Measurements from ENCODE around the gene MALSU1. TPM values are rescaled to one million over a fixed set of nuclear protein-coding genes. Genes with fewer than 3 reads are reported as not detected.
A peak's percentile ranks its signal among the peaks of the same experiment; 100 is the strongest.

The MALSU1 gene
- 10 to 100 TPM; 24.9 to 60.6 (median 38.1) TPM for polyA plus RNA-seq

DNA sequence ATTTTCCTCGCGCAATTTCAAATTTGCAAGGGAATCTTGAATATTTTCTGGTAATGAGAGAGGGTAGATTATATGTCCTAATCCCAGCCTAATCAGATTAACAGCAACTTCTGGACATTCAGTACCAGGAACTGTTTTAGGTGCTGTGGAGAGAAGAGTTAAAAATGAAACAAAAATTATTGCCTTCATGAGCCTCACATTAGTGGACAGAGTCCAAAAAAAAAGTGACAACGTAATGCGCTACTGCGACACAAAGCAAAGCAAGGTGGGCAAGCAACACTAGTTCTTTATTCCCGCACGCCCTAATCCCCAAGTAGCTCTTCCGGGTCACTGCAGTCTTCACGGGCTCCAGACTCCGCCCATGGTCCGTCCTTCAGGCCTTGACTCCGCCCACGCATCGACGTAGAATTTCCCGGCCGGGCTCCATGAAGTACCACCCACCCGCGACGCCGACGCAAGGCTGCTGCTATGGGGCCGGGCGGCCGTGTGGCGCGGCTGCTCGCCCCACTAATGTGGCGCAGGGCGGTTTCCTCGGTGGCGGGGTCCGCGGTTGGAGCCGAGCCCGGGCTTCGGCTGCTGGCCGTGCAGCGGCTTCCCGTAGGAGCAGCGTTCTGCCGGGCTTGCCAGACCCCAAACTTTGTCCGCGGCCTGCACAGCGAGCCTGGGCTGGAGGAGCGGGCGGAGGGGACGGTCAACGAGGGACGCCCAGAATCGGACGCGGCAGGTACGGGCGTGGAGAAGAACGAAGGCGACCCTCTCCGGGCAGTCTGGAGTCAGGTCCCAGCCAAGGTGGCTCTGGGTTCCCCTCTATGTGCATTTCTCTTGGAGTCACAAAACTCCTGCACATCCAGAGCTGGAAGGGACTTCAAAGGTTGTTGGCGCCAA is at the start of gene MALSU1:
Gene MALSU1, plus strand, starts transcription at position 455 of the 885 bp plus-strand sequence. Its CDS starts 14 bp downstream, at position 469.
- WGBS, 3 donors, result 1 to 3% (median 2%) methylated on average over 59 of the region's 59 CpGs
- H3K27ac ChIP-seq (ENCODE audit: low read depth, low read length), result peak within 1 kb of the TSS; percentile 62

DNA sequence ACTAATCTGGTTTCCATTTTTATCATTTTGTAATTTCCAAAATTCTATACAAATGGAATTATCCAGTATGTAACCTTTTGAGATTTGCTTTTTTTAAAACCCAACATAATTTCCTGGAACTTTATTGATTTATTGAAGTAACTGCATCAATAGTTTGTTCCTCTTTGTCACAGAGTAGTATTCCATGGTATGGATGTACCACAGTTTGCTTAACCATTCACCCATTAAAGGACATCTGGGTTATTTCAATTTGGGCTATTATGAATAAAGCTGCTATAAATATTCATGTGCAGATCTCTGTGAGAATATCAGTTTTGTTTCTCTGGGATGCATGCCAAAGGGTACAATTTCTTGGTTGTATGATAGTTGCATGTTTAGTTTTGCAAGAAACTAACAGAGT is 49.7 kb upstream of the MALSU1 start:
- H3K27ac ChIP-seq (ENCODE audit: low read depth, low read length), result no peak overlapping the region

DNA sequence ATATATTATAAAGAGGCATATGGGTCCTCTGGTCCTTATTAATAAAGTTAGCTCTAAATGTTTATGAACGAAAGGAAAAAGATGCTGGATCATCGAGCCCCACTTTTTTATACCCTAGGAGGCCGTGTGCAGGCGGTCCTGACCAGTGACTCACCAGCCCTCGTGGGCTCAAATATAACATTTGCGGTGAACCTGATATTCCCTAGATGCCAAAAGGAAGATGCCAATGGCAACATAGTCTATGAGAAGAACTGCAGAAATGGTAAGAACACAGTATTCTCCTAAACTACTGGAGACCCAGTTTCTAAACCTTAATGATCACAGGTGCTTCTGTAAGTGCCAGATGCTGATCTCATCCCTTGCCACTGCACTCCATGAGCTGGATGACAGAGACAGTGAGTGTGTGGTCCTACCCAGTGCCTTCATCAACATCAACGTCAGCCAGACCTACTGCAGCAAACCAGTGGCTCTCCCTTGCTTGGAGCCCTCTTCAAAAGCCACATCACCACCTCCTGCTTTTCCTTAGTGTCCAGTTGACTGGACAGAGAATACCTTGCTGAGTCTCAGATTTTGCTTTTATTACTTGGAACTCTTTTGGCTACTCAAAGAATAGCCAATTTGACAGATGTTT is 45.0 kb upstream of the MALSU1 start:
- no peak overlapping the region for H3K27ac ChIP-seq (ENCODE audit: low read depth, low read length)
- 82 to 92% (median 87%) methylated on average over 7 of the region's 7 CpGs for WGBS, 3 donors

DNA sequence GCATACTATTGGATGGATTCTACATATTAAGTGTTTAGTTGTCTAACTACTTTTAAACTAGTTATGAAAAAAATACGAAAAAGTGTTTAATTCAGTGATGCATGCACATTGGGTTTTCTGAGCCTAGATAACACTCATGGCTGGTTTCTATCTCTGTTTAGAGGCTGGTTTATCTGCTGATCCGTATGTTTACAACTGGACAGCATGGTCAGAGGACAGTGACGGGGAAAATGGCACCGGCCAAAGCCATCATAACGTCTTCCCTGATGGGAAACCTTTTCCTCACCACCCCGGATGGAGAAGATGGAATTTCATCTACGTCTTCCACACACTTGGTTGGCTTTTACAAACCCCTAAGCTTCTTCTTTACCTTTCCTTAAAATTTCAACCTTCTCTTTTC is 42.4 kb upstream of the MALSU1 start:
- no peak overlapping the region for H3K27ac ChIP-seq (ENCODE audit: low read depth, low read length)
- 79 to 90% (median 84%) methylated on average over 7 of the region's 7 CpGs for WGBS, 3 donors

DNA sequence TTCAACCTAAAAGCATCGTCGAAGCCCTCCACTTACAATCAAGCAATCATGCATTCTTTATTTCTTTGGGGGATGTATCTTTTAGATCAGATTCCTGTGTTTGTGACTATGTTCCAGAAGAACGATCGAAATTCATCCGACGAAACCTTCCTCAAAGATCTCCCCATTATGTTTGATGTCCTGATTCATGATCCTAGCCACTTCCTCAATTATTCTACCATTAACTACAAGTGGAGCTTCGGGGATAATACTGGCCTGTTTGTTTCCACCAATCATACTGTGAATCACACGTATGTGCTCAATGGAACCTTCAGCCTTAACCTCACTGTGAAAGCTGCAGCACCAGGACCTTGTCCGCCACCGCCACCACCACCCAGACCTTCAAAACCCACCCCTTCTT is 38.8 kb upstream of the MALSU1 start:
- WGBS, 3 donors, result 74 to 84% (median 83%) methylated on average over 10 of the region's 10 CpGs

DNA sequence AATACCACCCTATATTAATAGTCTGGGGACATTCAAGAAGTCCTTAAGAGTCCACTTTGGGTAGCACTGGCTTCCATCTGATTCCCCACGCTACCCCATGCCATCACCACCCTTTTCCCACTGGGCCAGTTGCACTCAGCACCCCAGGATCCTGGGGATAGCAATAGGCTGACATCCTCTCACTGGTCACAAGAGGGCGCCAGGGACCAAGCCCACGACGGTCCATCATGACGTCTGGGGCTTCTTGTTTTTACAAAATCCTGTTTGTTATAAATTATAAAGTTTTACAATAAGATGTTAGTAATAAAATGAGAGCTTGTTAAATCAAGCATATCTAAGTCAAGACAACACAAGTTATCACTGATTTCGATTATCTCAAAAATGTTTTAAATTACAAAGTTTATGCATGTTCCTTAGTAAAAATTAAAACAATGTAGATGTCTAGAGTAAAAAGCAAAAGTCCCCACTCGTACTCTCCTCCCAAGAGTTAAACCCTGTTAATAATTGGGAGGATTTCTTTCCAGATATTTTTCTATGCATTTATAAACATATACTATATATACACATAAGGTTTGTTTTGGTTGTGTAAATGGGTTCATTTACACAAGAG is 37.2 kb upstream of the MALSU1 start:
- WGBS, 3 donors, result 4 to 10% (median 9%) methylated on average over 7 of the region's 7 CpGs
- H3K27ac ChIP-seq (ENCODE audit: low read depth, low read length), result no peak overlapping the region

More for the DNA sequence above, 38.8 kb upstream of the MALSU1 start:
- H3K27ac ChIP-seq (ENCODE audit: low read depth, low read length), result no peak overlapping the region

DNA sequence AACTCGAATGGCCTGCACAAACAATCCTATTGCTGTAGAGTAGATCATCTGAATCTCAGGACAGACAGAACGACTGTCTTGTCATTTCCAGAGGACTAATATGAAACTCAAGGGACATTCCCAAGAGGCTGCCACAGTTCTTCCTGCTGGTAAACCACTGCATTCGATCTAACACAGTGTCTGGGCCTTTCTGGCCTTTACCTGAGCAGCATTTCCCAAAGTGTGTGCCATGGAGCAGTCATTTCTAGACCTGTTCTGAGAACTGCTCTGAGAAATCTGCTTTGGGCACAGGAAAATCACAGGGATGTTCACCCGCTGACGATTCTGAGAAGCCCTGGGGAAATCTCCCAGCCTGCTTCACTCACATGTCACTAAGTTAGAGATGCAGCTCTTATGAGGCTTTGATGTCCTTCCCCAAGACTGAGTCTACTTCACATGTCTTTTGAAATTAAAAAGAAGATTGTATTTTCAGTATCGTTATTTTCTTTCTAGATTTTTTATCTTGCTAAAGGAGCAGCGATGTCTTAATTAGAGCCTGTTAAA is 34.2 kb upstream of the MALSU1 start:
- 74 to 80% (median 78%) methylated on average over 7 of the region's 7 CpGs for WGBS, 3 donors
- H3K27ac ChIP-seq (ENCODE audit: low read depth, low read length), result no peak overlapping the region

DNA sequence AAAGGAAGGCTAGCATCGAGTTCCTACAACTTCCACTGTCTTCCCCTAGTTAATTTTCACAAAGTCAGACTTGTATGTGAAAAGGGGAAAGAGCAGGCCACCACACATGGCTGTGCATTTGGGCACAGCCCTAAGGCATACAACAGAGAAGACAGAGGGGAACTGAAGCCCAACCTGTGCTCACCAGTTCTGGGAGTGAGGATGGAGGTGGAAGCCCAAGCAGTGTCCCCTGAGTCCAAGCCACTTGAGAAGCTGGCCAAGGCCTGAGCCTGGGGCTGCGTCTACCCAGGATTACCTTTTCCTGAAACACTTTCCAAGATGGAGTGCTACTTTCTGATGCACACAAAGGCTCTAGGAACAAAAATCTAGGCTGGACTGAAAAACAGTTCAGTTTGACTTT is 32.2 kb upstream of the MALSU1 start:
- no peak overlapping the region for H3K27ac ChIP-seq (ENCODE audit: low read depth, low read length)
- 81 to 98% (median 89%) methylated on average over 2 of the region's 2 CpGs for WGBS, 3 donors

DNA sequence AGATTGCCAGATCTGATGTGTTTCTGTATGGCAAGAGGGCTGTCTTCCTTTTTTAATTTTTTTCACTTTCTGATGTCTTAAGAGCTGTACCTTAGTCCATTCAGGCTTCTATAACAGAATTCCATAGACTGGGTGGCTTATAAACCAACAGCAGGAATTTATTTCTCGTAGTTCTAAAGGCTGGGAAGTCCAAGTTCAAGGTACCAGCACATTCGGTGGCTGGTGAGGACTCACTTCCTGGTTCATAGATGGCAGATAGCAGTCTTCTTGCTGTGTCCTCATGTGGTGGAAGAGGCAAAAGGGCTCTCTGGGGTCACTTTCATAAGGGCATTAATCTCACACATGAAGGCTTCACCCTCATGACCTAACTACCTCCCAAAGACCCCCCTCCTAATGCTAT is 31.8 kb upstream of the MALSU1 start:
- 89 to 91% (median 89%) methylated on average over 2 of the region's 2 CpGs for WGBS, 3 donors

DNA sequence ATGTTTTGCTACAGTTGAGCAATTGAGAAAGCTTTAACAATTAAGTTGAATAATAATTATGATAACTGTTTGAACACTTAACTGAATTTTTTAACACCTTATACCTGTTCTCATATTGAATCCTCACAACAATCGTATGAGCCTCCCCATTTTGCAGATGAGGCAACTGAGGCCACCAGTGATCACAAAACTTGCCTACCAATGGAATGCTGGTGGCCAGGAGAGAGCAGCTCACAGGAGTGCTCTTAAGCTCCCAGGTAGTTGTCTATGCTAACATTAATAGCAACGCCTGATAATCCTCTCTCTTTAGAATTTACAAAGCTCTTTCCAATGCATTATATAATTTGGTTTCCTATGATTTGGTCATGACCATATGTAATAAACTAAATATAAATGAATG is 31.0 kb upstream of the MALSU1 start:
- no peak overlapping the region for H3K27ac ChIP-seq (ENCODE audit: low read depth, low read length)
- WGBS, 3 donors, result 93 to 97% (median 94%) methylated on average over 2 of the region's 2 CpGs

More for the DNA sequence above, 31.8 kb upstream of the MALSU1 start:
- H3K27ac ChIP-seq (ENCODE audit: low read depth, low read length), result no peak overlapping the region

DNA sequence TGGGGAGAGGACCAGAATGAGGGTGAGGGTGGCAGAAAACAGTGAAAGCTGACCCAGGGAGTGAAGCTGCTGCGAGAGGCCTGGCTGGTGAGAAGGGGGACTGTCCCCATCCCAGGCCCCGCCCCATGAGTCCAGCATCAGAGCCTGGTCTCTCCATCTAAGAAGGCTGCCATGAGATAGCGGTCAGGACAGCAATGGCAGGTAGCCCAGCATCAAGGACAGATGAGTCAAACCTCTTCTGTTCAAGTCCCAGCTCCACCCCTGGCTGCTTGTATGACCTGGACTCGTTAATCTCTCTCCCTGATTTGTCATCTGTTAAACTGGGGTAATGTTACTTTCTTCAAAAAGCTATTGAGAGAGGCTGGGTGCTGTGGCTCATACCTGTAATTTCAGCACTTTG is 30.4 kb upstream of the MALSU1 start:
- WGBS, 3 donors, result 86 to 94% (median 91%) methylated on average over 4 of the region's 4 CpGs
- no peak overlapping the region for H3K27ac ChIP-seq (ENCODE audit: low read depth, low read length)

DNA sequence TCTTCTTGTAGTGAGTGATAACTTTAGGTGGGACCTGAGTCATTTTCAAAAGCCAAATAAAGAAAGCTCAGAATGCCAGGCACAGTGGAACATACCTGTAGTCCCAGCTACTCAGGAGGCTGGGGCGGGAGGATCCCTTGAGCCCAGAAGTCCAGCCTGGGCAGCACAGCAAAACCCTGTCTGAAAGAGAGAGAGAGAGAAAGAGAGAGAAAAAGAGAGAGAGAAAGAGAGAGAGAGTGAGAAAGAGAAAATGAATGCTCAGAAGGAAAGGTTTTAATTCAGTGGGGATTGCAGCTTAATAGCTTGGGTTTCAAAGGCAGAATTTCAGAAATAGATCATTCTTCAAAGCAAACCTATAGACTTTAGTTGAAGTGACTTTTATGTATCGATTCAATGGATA is 26.9 kb upstream of the MALSU1 start:
- H3K27ac ChIP-seq (ENCODE audit: low read depth, low read length), result no peak overlapping the region
- 92 to 98% (median 94%) methylated on average over 2 of the region's 2 CpGs for WGBS, 3 donors

DNA sequence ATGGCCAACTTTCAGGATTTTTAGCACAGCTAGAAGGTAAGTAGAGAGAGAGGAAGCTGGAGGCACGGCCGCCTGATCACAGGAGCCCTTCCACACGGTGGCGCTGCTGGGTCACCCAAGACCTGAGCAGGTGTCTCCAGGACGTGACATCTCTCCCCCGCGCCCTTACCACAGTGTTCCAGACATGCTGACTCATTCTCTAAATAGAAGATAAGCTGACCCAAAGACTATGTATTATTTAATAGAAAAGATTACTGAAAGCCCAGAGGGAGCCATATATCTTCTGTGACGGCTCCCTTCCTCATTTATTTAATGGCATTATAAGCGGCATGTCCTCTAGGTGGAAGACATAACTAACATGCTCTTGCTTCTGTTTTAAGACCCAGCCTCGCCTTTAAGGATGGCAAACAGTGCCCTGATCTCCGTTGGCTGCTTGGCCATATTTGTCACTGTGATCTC is 26.0 kb upstream of the MALSU1 start:
- no peak overlapping the region for H3K27ac ChIP-seq (ENCODE audit: low read depth, low read length)
- WGBS, 3 donors, result 4 to 16% (median 14%) methylated on average over 11 of the region's 11 CpGs

DNA sequence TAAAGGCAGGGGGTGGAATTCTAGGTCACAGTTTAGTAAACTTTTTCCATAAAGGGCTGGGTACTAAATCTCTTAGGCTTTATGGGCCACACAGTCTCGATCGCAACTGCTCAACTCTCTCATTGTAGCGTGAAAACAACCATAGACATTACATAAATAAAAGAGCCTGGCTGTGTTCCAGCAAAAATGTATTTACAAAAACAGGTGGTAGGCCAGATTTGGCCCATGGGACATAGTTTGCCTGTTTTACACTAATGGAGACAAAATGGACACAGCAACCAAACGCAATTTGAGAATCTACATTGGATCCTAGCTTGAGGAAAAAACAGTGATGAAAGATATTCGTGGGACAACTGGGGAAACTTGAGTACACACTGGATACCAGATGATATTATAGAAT is 23.2 kb upstream of the MALSU1 start:
- WGBS, 3 donors, result 73 to 82% (median 74%) methylated on average over 5 of the region's 5 CpGs
- no peak overlapping the region for H3K27ac ChIP-seq (ENCODE audit: low read depth, low read length)

DNA sequence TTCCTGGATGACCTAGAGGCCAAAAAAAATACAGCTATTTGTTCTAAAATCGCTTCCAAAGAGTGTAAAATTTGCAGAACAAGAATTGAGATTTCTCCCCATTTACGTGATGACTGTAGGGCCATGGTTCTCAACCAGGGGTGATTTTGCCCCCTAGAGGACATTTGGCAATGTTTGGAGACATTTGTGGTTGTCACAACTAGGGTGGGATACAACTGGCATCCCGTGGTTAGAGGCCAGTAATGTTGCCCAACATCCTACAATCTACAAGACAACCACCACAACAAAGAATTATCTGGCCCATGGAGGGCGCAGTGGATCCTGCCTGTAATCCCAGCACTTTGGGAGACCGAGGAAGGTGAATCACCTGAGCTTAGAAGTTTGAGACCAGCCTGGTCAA is 22.8 kb upstream of the MALSU1 start:
- H3K27ac ChIP-seq (ENCODE audit: low read depth, low read length), result no peak overlapping the region
- WGBS, 3 donors, result 52 to 69% (median 60%) methylated on average over 5 of the region's 5 CpGs

DNA sequence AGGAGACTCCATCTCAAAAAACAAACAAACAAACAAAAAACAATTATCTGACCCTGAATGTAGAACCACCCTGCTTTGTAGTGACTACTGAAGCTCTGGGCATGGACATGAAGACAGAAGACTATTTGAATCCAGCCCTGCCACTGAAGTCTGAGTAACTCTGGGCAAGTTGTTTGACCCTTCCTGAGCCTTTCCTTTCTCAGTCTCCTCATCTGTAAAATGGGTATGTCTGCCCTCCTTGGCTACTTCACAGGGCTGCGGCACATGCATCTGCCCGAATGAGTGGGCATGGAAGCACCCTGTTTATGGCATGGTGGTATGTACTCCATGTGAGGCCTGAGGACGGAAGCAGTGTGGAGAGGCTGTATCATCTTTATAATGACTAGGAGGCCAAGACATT is 22.2 kb upstream of the MALSU1 start:
- no peak overlapping the region for H3K27ac ChIP-seq (ENCODE audit: low read depth, low read length)
- WGBS, 3 donors, result 76 to 85% (median 83%) methylated on average over 3 of the region's 3 CpGs

DNA sequence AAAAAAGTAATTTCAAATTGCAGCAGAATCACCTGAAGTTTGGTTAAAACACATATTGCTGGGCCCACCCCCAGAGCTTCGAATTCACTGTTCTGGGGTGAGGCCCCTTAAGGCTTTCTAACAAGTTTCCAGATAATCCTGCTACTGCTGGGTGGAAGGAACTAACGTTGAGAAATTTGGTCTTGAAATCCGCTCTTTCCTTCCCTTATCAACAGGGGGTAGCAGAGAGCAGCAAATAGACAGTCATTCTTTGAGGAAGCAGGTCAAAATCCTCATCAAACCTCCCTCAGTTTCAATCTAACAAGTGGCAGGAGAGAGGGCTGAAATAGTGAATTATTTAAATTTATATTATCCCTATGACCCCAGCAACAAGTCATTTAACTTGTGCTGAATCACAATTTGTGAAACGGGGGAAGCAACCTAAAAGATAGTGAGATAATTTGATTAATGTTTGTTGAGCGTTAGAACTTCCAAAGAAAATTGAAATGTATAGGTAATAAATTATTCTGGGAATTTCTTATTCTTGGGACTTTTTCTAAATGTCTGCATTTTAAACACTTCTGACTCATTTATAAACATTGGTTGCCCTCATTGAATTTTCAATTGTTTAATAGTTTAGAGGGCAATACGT is 21.7 kb upstream of the MALSU1 start:
- H3K27ac ChIP-seq (ENCODE audit: low read depth, low read length), result no peak overlapping the region
- 33 to 37% (median 36%) methylated on average over 6 of the region's 6 CpGs for WGBS, 3 donors

DNA sequence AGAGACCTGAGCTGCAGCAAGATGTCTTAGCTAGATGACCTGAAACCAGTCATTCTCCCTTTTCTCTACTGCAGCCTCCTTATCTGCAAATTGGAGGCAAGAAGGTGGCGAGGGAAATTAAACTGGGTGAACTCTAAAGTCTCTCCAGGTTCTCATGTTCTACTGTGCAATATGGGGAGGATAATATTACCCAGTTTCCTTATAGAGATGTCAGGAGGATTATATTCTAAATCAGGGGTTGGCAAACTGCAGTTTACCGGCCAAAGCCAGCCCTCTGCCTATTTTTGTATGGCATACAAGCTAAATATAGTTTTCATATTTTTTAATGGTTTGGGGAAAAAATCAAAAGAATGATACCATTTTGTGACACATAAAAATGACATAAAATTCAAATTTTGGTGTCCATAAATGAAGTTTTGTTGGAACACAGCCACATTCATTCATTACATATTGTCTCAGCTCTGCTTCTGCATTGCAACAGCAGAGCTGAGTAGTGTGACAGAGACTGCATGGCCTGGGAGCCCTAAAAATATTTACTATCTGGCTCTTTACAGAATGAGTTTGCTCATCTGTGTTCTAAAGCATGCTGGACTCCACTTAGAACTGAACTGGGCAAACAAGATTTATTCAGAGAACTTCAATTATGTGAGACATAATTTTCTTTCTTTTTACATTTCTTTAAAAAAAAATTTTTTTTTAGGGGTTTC is 19.2 kb upstream of the MALSU1 start:
- H3K27ac ChIP-seq (ENCODE audit: low read depth, low read length), result no peak overlapping the region
- 91 to 97% (median 94%) methylated on average over 2 of the region's 2 CpGs for WGBS, 3 donors

Measured in adipose tissue (tissue), 3 donors.